Subcutaneous abdominal adipose tissue (tissue), 5 donors: ENCODE data around the gene SACS.

Experiments
- H3K27ac ChIP-seq: one replicate; pipeline ENCODE4 v1.7.0; 2013; ENCODE audit warnings: low read depth, mild to moderate bottlenecking, inconsistent platforms, low read length, moderate library complexity
- H3K27me3 ChIP-seq, 5 donors: one replicate each; pipeline ENCODE4 v1.7.0; 2013; ENCODE audit warnings: low read length in 5 of 5, inconsistent platforms in 1 of 5; ENCODE audit not compliant: control insufficient read depth in 5 of 5, insufficient read depth in 4 of 5
- H3K36me3 ChIP-seq, 5 donors: one replicate each; pipeline ENCODE4 v1.7.0; 2013; ENCODE audit warnings: low read length in 5 of 5; ENCODE audit not compliant: control insufficient read depth in 5 of 5, insufficient read depth in 5 of 5
- H3K4me1 ChIP-seq, 5 donors: one replicate each; pipeline ENCODE4 v1.7.0; 2013; ENCODE audit warnings: low read length in 5 of 5, mild to moderate bottlenecking in 3 of 5, moderate library complexity in 1 of 5; ENCODE audit not compliant: control insufficient read depth in 5 of 5, insufficient read depth in 5 of 5
- H3K4me3 ChIP-seq, 5 donors: one replicate each; pipeline ENCODE4 v1.7.0; 2013; ENCODE audit warnings: low read length in 5 of 5, low read depth in 1 of 5
- H3K9ac ChIP-seq, 5 donors: one replicate each; pipeline ENCODE4 v1.7.0; 2013; ENCODE audit warnings: low read length in 5 of 5, mild to moderate bottlenecking in 4 of 5, moderate library complexity in 3 of 5
- H3K9me3 ChIP-seq, 5 donors: one replicate each; pipeline ENCODE4 v1.7.0; 2013; ENCODE audit warnings: low read length in 5 of 5; ENCODE audit not compliant: control insufficient read depth in 5 of 5
- donor health status: healthy.
- donor health status: healthy.
- donor health status: healthy.
- donor health status: healthy.
- donor health status: healthy.

Gene SACS

GRCh38 chr13:23433171-23434153 lies at the start of gene SACS:
SACS (minus strand) TSS chr13:23433702; CDS start chr13:23411239, 22,463 bp downstream.
- no peaks in the 10 kb centered on the region for H3K9me3 ChIP-seq
- no peak within 1 kb of the TSS for H3K27ac ChIP-seq
- no peaks in the 10 kb centered on the region for H3K36me3 ChIP-seq
- H3K9ac ChIP-seq, result peak within 1 kb of the TSS in 3 of 5 donors; percentile 7 to 59 (median 30)
- H3K4me1 ChIP-seq, result peaks cover 0 to 10% (median 7%) of the 10 kb centered on the region in 5 donors
- H3K4me3 ChIP-seq, result peak within 1 kb of the TSS; percentile 52 to 74 (median 64)
- peaks cover 0 to 9% (median 3%) of the 10 kb centered on the region in 5 donors for H3K27me3 ChIP-seq

DNA sequence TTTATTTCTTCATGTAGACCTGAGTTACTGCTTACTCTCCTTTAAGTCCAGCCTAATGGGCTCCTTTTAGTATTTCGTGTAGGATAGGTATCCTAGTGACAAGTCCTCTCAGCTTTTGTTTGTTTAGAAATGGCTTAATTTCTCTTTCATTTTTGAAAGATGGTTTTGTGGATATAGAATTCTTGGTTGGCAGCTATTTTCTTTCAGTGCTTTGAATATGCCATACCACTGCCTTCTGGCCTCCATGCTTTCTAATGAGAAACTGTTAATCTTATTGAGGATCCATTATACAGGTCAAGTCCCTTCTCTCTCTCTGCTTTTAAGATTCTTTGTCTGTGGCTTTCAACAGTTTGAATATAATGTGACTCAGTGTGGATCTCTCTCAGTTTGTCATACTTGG lies 46.8 kb upstream of the SACS start:
- Histone ChIP-seq H3K27ac (no peak overlapping the region), H3K4me3 (no peak overlapping the region), H3K36me3 (no peaks in the 10 kb centered on the region), H3K27me3 (no peaks in the 10 kb centered on the region), H3K9ac (no peak overlapping the region), H3K9me3 (peaks cover 4 to 18% (median 14%) of the 10 kb centered on the region in 5 donors), H3K4me1 (no peaks in the 10 kb centered on the region)

DNA sequence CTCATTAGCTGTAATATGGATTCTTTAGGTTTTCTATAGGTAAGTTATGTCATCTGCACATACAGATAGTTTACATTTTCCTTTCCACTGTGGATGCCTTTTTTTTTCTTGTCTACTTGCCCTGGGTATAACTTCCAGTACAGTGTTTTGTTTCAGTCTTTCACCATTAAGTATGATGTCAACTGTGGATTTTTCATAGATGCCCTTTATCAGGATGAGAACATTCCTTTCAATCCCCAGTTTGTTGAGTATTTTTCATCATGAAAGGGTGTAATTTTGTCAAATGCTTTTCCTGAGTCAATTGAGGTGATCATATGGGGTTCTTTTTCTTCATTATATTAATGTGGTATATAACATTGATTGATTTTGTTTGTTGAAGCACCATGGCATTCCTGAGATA lies 43.6 kb upstream of the SACS start:
- Histone ChIP-seq H3K4me3 (no peak overlapping the region), H3K27me3 (peaks cover 0 to 2% (median 0%) of the 10 kb centered on the region in 5 donors), H3K9me3 (peaks cover 4 to 18% (median 14%) of the 10 kb centered on the region in 5 donors), H3K36me3 (no peaks in the 10 kb centered on the region), H3K27ac (no peak overlapping the region), H3K4me1 (no peaks in the 10 kb centered on the region), H3K9ac (no peak overlapping the region)

DNA sequence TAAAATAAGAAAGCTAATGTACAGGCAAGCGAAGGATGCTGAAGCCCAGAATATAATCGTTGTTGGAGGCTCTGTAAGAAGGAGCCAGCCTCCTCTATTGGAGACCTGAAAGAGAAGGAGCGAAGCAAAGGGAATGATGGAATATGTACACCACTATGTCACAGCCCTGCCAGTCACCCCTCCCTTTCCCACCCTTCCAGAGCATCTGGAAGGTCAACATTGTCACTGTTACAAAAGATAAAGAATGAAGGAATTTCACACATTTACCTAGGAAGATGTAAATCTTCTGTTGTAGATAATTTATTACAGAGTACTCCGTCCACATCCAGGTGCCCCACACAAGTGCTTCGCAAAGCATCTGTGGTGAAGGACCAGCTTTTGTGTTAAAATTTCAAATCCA lies 39.7 kb upstream of the SACS start:
- no peaks in the 10 kb centered on the region for H3K4me1 ChIP-seq
- no peak overlapping the region for H3K27ac ChIP-seq

DNA sequence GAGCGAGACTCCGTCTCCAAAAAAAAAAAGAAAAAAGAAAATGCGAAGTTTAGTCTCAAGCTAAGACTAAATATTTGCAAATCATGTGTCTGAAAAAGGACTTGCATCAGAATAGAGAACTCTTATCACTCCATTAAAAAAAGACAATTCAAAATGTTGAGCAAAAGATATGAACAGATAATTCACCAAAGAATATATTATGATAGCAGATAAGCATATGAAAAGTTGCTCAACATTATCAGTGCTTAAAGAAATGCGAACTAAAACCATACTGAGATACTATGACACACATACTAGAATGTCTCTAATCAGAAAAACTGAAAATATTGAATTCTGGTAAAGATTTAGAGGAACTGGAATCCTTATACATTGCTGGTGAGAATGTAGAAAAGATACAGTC lies 38.7 kb upstream of the SACS start:
- H3K9me3 ChIP-seq, result no peaks in the 10 kb centered on the region

More for the DNA sequence above, 39.7 kb upstream of the SACS start:
- Histone ChIP-seq H3K27me3 (peaks cover 0 to 2% (median 0%) of the 10 kb centered on the region in 5 donors), H3K36me3 (no peaks in the 10 kb centered on the region), H3K9ac (no peak overlapping the region), H3K9me3 (no peaks in the 10 kb centered on the region), H3K4me3 (no peak overlapping the region)

DNA sequence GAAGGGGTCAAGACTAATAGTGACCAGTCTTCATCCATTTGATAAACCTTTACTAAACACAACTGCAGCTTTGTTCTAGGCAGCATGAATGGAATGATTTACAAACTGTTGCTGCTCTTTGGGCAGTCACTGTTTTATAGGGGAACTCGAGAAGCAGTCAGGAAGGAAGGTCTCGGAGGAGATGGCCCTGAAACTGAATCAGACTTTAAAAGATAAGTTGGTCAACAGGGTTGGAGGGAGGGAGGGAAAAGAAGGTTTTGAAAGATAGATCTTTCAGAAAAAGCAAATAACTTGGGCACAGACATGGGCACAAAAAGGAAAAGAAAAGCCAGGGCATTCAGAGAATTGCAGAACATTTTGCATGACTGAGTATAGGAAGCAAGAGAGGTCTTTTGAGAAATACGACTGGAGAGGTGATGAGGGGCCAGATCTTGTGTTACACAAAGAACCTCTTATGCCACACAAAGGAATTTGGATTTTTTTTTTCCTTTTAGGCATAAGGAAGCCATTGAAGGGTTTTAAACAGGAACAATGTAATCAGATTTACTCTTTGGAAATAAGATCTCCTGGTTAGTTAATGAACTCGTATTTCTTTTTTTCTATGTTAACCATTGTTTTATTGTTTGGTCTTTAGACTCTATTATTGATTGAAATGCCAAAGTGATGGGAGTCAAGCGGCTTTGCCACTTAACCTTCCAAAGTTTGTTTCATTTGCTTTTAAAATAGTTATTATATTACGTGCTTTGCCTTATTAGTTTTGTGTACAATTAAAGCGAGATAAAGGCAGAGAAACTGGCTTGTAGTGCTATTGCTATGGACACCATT lies 37.5 kb upstream of the SACS start:
- Histone ChIP-seq H3K9ac (no peak overlapping the region), H3K9me3 (no peaks in the 10 kb centered on the region), H3K27me3 (peaks cover 0 to 2% (median 0%) of the 10 kb centered on the region in 5 donors), H3K36me3 (no peaks in the 10 kb centered on the region), H3K27ac (no peak overlapping the region), H3K4me1 (peaks cover 0 to 15% (median 13%) of the 10 kb centered on the region in 5 donors), H3K4me3 (no peak overlapping the region)

More for the DNA sequence above, 38.7 kb upstream of the SACS start:
- peaks cover 0 to 2% (median 0%) of the 10 kb centered on the region in 5 donors for H3K27me3 ChIP-seq
- H3K9ac ChIP-seq, result no peak overlapping the region
- H3K4me1 ChIP-seq, result peaks cover 0 to 3% (median 2%) of the 10 kb centered on the region in 5 donors
- H3K36me3 ChIP-seq, result no peaks in the 10 kb centered on the region
- H3K27ac ChIP-seq, result no peak overlapping the region
- no peak overlapping the region for H3K4me3 ChIP-seq

DNA sequence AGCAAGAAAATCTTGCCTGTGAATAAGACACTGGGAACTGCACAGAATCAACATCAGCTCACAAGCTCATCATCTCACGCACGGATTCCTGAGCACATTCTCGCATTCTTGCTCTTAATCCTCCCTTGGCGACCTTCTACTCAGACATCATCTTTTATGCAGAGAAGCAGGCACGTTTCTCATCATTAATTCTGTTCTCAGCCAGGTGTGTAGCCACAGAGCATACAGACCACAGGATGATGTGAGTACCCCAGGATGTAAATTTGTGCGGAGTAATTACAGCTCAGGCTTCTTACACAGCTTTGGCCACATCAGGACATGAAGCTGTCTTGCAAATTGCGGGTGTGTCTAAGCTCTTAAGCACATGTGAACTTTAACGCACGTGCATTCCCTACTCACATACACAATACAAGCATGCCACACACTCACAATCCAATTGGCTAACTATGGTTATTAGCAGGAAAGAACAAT lies 36.5 kb upstream of the SACS start:
- no peak overlapping the region for H3K27ac ChIP-seq

GRCh38 chr13:23468811-23469210 lies 35.3 kb upstream of the SACS start:
- no peak overlapping the region for H3K27ac ChIP-seq
- no peaks in the 10 kb centered on the region for H3K9me3 ChIP-seq
- H3K4me1 ChIP-seq, result peaks cover 0 to 20% (median 18%) of the 10 kb centered on the region in 5 donors
- H3K9ac ChIP-seq, result no peak overlapping the region
- no peaks in the 10 kb centered on the region for H3K36me3 ChIP-seq
- peaks cover 0 to 2% (median 0%) of the 10 kb centered on the region in 5 donors for H3K27me3 ChIP-seq
- H3K4me3 ChIP-seq, result no peak overlapping the region

More for the DNA sequence above, 36.5 kb upstream of the SACS start:
- Histone ChIP-seq H3K9ac (no peak overlapping the region), H3K4me1 (peaks cover 0 to 20% (median 18%) of the 10 kb centered on the region in 5 donors), H3K9me3 (no peaks in the 10 kb centered on the region), H3K4me3 (no peak overlapping the region), H3K27me3 (peaks cover 0 to 2% (median 0%) of the 10 kb centered on the region in 5 donors), H3K36me3 (no peaks in the 10 kb centered on the region)

DNA sequence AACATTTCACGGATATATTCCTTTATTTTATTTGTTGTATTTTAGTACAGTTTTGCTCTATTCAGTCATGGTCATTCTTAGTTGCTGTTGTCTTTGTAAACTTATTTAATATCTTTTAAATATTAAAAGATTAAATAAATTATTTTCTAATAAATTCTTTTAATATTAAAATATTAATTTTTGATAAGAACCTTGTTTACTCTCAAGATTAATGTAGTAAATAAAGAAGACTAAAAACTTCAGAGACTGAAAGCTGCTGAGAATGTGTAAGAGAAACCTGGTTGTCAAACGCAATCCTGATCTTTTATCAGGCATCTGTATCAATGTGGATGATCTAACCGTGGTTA lies 34.4 kb upstream of the SACS start:
- Histone ChIP-seq H3K36me3 (no peaks in the 10 kb centered on the region), H3K4me1 (peaks cover 0 to 20% (median 18%) of the 10 kb centered on the region in 5 donors), H3K27me3 (peaks cover 0 to 2% (median 0%) of the 10 kb centered on the region in 5 donors), H3K9ac (peak overlapping the region in 1 of 5 donors; percentile 5), H3K27ac (no peak overlapping the region), H3K4me3 (no peak overlapping the region), H3K9me3 (no peaks in the 10 kb centered on the region)
